Measurements from ENCODE around the gene PNKP.
A peak's percentile ranks its signal among the peaks of the same experiment; 100 is the strongest.

PNKP gene

DNA sequence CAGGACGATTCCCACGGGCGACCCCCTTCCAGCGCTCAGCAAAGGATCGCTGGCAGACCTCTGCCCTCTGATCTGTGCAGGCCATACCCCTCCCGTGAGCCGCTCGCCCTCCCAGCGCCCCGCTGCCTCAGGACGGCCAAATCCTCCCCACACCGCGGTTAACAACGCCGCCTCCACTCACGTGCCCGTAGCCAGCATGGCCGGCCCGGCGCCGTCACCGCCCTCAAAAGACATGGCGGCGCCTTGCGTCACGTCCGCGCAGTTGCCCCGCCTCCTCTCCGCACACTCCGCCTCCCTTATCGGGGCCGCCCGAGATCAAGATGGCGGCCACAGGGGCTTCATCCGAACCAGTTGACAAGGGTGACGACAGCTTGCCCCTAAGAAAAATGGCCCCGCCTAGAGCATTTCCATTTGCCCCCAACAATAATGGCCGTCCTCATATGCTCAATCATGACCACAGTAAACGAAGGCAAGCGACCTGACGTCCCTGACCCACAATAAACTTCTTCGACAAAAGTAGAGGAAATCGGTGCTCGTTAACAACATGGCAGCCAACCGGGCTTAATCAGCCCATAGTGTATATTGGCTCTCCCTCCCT is 9.1 kb upstream of the PNKP start:
- DNase-seq (ENCODE audit: low read depth in 1 of 2, low spot score in 1 of 2), result peak; percentile 94 to 96

DNA sequence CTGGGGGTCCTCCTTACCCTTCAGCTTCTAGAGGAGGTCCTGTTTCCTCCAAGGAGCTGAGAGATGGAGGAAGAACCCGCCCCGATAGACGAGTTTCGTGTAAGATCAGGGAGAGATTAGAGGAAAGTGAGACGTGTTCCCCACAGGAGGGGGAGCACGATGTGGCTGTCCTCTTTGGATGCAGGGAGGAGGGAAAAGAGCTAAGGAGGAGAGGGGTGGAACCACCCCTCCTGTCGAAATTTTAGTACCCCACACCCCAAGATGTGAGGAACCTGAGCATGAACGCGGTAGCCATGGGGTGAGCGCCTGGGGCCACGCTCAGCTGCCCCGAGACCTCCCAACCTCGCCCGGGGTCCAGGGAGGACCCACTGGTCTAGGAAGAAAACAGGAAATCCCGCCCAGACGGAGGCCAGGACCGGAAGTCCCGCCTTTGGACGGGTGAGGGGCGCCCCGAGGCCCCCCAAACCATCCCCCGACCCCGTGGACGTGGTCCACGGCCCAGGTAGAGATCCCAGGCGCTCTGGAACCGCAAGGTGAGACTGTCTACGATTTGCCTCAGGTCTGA is 8.6 kb upstream of the PNKP start:
- DNase-seq (ENCODE audit: low read depth in 1 of 2, low spot score in 1 of 2), result peak in 1 of 2 donors; percentile 41

- no peak for DNase-seq (ENCODE audit: low read depth in 1 of 2, low spot score in 1 of 2)
Observed at GRCh38 chr19:49875177-49875576, 7.8 kb upstream of the PNKP start.

DNA sequence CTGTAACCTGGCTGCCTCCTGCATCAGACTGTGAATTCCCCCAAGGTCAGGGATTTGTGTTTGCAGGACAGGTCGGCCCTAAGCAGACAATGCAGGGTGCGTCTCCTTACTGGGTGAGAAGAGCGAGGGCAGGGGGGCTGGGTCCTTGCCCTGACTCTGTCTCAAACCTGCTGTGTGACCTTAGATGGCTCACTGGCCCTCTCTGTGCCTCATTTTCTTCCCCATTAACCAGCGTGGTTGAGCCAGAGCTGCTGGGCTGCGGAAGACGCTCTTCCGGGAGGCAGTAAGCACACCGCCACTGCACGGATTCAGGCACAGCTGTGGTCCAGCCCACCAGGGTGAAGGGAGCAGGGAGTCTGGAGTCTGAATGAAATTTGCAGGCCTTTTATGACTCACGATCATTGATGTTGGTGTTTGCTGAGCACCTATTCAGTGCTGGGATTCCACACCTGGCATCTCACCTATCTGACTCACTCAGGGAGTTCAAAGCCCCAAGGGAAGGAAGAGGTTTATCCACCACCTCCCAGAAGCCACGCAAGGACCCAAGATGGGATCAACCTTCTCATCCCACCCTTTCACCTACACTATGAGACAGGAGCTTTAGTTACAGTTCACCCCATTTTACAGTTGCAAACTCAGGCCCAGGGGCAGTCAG is 7.3 kb upstream of the PNKP start:
- no peak for DNase-seq (ENCODE audit: low read depth in 1 of 2, low spot score in 1 of 2)

DNA sequence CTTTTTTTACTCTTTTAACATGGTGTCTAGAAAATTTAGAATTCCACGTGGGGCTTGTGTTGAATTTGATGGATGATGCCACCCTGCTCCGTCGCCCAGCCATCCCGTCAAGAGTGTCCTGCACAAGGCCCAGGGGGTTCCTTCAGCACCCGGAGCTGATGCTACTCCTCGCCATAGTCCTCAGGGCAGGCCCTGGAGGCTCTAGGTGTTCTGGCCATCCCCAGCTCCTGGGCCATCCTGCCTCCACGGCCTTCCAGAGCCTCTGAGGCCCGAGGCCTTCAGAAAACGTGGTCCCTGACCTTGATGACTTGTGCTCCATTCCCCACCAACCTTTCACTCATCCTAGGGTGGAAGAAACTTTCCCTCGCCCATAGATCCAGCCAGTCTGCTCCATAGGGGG is 6.5 kb upstream of the PNKP start:
- no peak for DNase-seq (ENCODE audit: low read depth in 1 of 2, low spot score in 1 of 2)

- no peak for DNase-seq (ENCODE audit: low read depth in 1 of 2, low spot score in 1 of 2)
Observed at GRCh38 chr19:49873129-49873521, 5.7 kb upstream of the PNKP start.

DNA sequence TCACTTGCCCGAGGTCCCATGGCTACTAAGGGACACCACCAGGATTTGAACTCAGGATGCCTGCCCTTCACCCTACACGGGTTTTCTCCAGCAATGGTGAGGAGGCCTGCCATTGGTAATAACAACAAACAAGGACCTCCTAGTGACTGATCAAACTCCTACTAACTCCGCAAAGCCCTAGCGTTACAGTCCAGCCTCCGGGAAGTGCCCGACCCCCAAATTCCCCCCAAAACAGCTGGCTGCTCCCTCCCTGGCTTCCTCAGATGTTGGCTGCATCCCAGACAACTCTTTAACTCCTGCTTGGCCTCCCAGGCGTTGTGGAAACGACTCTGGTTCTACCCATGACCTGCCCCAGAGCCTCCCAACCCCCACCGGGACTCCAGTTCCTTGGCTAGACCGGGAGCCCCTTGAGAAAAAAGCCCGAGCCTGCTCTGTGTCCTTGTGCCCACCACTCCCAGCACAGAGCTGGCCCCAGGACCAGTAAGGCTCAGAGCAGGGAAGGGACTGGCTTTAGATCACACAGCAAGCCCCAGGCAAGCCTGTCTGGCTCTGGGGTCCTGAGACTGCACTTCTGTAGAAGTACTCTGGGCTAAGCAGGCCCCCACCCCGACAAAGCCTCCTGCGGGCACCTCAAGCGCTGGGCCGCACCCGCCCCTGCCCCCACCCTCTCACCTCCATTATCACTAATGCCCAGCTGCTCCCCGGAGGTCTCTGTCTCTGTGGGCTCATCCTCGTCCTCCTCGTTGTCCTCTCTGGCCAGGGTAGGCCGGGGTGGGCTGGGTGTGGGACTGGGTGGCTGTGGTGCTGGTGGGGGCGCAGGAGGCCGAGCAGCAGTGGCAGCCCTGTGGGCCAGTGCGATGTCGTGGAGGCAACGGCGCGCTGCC is 5.1 kb upstream of the PNKP start:
- no peak for DNase-seq (ENCODE audit: low read depth in 1 of 2, low spot score in 1 of 2)

DNA sequence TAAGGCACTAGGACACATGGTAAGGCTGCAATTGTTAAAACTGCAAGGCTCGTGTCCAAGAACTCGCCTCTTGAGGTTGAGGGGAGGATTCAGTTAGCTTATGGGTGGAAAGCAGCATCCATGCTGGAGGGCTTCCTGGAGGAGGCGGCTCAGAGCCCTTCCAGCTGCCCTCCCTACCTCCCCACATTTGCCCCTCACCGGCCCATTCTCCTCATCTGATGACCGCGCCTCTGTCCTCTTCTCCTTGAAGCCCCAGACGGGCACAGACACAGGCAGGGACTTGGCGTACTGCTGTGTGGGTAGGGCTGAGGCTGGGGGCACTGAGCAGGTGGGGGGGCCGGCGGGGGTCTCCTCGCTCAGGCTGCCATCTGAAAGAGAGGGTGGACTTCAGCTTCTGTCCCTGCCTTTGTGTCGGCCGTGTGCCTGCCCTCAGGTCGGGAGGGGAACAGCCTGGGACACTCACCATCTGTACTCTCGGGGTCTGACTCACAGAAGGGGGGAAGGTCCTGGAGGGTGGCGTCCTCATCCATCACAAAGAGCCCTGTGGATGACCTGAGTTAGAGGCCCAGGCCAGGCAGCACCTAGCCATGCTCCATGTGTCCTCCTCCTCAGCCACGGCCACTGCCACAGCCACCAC is 4.1 kb upstream of the PNKP start:
- DNase-seq (ENCODE audit: low read depth in 1 of 2, low spot score in 1 of 2), result no peak

DNA sequence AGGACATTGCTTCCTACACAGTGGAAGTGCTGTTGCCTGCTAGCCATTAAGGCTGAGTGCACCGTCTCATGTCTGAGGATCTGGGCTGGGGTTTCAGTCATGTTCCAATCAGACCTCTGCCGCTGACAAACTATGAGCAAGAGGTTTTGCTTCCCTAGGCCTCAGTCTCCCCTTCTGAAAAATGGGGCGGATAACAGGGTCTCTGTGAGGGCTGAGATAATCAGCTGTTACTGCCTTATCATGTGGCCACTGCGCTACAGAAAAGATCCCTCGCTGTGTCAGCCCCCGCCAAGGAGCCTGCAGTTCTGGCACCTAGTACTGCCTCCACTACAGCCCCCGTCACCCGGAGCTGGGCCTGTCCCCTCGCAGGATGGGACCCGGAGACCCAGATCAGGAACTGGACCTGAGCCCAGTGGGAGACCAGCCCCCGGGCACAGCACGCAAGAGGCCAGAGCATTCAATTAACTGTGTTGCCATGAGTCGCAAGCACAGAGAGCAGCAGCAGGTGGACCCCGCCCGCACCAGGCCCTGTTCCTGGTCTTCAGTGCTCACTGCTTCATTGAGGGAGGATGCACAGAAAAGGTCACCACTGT is 3.0 kb upstream of the PNKP start:
- DNase-seq (ENCODE audit: low read depth in 1 of 2, low spot score in 1 of 2), result no peak

- DNase-seq (ENCODE audit: low read depth in 1 of 2, low spot score in 1 of 2), result peak; percentile 71 to 79
Observed at GRCh38 chr19:49869484-49870308, 2.3 kb upstream of the PNKP start.

GRCh38 chr19:49869009-49869483 is 1.7 kb upstream of the PNKP start:
- no peak for DNase-seq (ENCODE audit: low read depth in 1 of 2, low spot score in 1 of 2)

DNA sequence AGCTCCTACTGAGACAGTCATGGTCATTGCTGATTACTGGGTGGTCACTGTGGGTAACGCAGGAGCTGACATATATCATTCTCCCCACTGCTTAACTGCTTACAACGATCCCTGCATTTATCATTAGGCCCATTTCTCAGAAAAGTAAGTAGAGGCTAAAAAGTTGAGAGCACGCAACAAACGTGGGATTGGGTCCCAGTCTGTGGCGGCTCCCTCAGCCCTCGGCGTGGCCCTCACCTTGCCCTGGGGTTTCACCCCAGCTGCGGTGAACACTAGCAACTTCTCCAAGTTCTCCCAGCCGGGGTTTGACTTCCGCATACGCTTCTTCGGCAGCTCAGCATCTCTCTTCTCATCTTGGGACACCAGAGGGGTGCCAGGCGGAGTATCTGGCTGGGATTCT is 2.5 kb downstream of the PNKP start:
- no peak for DNase-seq (ENCODE audit: low read depth in 1 of 2, low spot score in 1 of 2)

DNA sequence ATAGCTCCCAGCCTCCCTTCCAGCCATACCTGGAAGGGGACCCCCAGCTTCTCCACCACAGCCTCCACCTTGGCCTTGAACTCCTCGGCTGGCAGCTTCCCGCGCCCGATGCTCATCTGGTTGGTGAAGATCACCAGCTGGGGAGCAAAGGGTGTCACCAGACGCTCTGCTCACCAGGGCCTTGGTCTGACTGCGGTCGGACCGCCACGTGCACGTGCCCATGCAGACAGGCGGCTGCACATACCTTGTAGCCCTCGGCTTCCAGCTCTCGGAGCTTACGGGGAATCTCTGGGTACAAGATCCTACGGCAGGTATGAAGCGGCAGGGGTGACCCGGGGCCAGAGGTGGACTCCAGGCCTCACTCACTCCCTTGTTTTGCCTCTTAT is 3.4 kb downstream of the PNKP start:
- DNase-seq (ENCODE audit: low read depth in 1 of 2, low spot score in 1 of 2), result no peak

DNA sequence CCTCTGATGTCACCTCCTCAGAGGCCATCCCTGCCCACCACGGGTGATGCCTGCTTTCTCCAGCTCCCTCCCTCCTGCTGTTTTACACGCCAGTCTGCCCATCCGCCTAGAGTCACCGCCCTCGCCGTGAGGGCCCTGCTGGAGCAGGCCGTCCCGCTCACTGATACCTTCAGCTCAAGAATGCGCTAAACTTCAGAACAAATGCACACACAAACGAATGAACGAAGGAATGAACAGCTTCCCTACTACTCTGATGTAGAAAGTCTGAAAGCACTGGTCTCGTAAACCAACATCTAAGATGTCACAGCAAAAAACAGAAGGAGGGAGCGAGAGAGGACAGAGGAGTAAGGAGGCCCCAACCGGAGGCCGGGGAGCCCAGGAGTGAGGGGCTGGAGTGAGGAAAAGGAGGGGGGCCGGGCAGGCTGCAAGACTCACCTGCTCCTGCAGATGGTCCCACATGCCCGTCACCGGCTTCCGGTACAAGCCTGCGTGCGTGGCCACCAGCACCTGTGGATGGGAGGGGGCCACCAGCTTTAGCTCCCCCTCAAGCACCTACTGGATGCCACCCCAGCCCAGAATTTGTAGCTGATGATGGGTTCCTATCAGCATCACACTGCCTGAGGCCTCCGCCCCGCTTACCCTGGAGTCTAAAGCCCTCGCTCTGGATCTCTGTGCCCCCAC is 4.0 kb downstream of the PNKP start:
- no peak for DNase-seq (ENCODE audit: low read depth in 1 of 2, low spot score in 1 of 2)

DNA sequence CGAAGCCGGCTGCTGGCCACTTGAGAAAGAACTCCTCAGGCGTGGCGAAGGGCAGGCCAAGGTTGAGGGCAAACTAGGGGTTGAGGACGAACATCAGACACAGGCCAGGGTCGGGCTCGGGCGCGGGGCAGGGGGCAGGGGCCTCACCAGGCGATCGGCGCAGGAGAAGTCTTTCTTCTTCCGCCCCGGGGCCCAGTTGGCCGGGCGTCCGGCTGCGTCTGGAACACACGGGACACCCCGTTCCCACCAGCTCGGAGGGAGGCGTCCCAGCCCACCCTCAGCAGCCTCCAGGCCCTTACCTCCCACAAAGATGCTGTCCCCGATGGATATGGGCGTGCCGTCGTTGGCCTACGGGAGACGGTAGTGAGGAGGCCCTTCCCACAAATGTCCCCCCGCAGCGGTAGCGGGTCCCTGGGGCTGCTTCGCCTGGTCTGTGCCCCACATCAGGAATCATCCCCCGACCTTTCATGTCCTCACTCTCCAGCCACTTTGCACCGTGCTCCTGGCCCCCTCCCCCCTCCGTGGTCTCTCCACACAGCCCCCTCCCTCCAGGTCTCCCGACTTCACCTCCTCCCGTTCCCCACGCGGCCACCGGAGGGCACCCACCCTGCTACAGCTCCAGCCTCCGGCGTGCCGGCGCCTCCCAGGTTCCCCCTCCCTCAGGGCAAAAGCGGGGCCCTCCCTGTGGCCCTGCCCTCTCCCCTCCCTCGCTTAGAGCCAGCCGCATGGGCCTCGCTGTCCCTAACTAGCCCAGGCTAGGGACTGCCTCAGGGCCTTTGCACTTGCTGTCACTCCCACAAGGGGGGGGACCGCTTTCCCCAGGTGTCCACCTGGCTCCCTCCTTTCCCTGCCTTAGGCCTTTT is 4.8 kb downstream of the PNKP start:
- DNase-seq (ENCODE audit: low read depth in 1 of 2, low spot score in 1 of 2), result no peak

DNA sequence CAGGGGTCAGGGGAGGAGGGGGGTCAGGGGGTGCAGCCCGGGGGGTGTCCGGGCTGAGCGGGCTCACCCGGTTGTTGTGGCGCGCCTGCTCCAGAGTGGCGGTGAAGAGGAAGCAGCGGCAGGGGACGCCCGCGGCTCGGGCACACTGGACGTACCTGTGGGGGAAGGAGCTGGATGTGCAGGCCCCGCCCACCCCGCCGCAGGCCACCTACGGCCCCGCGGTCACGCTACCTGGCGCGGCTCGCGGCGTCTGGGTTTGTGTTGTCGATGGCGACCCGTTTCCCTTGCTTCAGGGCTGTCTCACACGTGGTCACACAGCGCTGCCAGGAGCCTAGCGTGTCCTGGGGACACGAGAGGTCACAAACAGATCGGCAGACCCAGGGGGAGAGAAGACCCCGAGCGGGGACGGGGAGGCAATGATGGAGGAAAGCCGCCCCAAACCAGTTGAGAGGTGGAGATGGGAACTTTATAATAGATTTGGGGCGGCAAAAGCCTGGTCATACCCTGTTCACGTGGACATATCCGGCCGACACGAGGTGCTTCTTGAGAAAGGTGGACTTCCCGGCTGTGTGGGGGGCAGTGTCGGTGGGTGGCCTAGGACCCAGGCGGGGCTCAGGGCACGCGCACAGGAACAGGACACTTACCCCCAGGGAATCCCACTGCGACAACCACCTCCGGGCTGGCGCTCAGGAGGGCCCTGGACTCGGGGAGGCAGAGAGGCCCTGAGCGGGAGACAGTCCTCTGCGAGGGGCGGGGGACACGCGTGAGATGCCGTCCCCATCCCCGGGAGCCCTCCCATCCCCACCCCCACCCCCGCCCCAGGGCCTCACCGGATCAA is 5.6 kb downstream of the PNKP start:
- DNase-seq (ENCODE audit: low read depth in 1 of 2, low spot score in 1 of 2), result no peak

GRCh38 chr19:49861107-49861506 is 6.3 kb downstream of the PNKP start:
- DNase-seq (ENCODE audit: low read depth in 1 of 2, low spot score in 1 of 2), result no peak

Measured in stimulated activated CD4-positive, alpha-beta T cell treated with anti-CD3 and anti-CD28 coated beads, Interleukin-15, amount 100 ng/mL, for 1 hour (primary cell).